HepG2 (cell line): ENCODE results near the gene PPP1R7. TPM values are rescaled to one million over a fixed set of nuclear protein-coding genes. Genes with fewer than 3 reads are reported as not detected.

Source experiments
- CHD2 ChIP-seq: IDR thresholded peaks from 2 replicates; pipeline ENCODE4 v1.6.1; 2011; ENCODE audit warnings: low read depth, low read length, improper control_type of control experiment
- ERF ChIP-seq: IDR thresholded peaks from 2 replicates; pipeline ENCODE4 v1.6.1; 2018; ENCODE audit warnings: missing biosample characterization, missing genetic modification reagents
- HCFC1 ChIP-seq: fragments of 150-350 bp; IDR thresholded peaks from 2 replicates; pipeline ENCODE4 v1.6.1; 2014; ENCODE audit warnings: low read depth, low read length
- KDM6A ChIP-seq: IDR thresholded peaks from 2 replicates; pipeline ENCODE4 v1.6.1; 2016; ENCODE audit warnings: low read depth
- MAFG ChIP-seq: sonication (generic); formaldehyde crosslinking; IDR thresholded peaks from 2 replicates; pipeline ENCODE4 v1.5.1; 2020; ENCODE audit warnings: mild to moderate bottlenecking, missing genetic modification reagents
- NFATC3 ChIP-seq: sonication (generic); formaldehyde crosslinking; IDR thresholded peaks from 2 replicates; pipeline ENCODE4 v1.5.1; 2020; ENCODE audit warnings: mild to moderate bottlenecking, missing genetic modification reagents
- NFE2 ChIP-seq: sonication (generic); formaldehyde crosslinking; IDR thresholded peaks from 2 replicates; pipeline ENCODE4 v1.4.0; 2020; ENCODE audit warnings: missing genetic modification reagents
- NFKB2 ChIP-seq: sonication (generic); formaldehyde crosslinking; IDR thresholded peaks from 2 replicates; pipeline ENCODE4 v1.4.0; 2020; ENCODE audit warnings: missing genetic modification reagents, borderline replicate concordance
- SP4 ChIP-seq: sonication (generic); formaldehyde crosslinking; IDR thresholded peaks from 2 replicates; pipeline ENCODE4 v1.8.1; 2023; ENCODE audit warnings: mild to moderate bottlenecking, missing genetic modification reagents
- SRF ChIP-seq: IDR thresholded peaks from 2 replicates; pipeline ENCODE4 v1.6.1; 2011; ENCODE audit warnings: mild to moderate bottlenecking, low read depth, low read length, moderate library complexity
- TAF15 ChIP-seq: fragments of 200-400 bp; formaldehyde crosslinking; IDR thresholded peaks from one replicate; pipeline ENCODE4 v1.6.1; 2018; ENCODE audit warnings: mild to moderate bottlenecking, low read depth, low read length; ENCODE audit not compliant: poor library complexity, severe bottlenecking
- ZFP37 ChIP-seq: sonication (generic); formaldehyde crosslinking; IDR thresholded peaks from 2 replicates; pipeline ENCODE4 v1.4.0; 2020; ENCODE audit warnings: missing genetic modification reagents, borderline replicate concordance
- ZNF543 ChIP-seq: sonication (generic); formaldehyde crosslinking; IDR thresholded peaks from 2 replicates; pipeline ENCODE4 v1.4.0; 2020; ENCODE audit warnings: mild to moderate bottlenecking, missing genetic modification reagents
- ZNF619 ChIP-seq: sonication (generic); formaldehyde crosslinking; IDR thresholded peaks from 2 replicates; pipeline ENCODE4 v1.4.0; 2020; ENCODE audit warnings: mild to moderate bottlenecking, missing genetic modification reagents
- ZNF749 ChIP-seq: sonication (generic); formaldehyde crosslinking; IDR thresholded peaks from 2 replicates; pipeline ENCODE4 v1.8.0; 2022; ENCODE audit warnings: mild to moderate bottlenecking, missing genetic modification reagents, moderate library complexity, borderline replicate concordance
- ZNF792 ChIP-seq: IDR thresholded peaks from 2 replicates; pipeline ENCODE4 v1.6.1; 2016
- ZSCAN25 ChIP-seq: sonication (generic); formaldehyde crosslinking; IDR thresholded peaks from 2 replicates; pipeline ENCODE4 v1.8.0; 2022; ENCODE audit warnings: mild to moderate bottlenecking, missing genetic modification reagents
- polyA plus RNA-seq, 8 experiments: library from polyadenylated mRNA; depleted of rRNA in 3 of 8; stranded (reverse) in 7 of 8; unstranded in 1 of 8; fragments of >200 nt; fragmentation: Illumina TruSeq in 4 of 8; extraction: Trizol in 4 of 8; gene quantifications; 2 replicates each; pipeline versions ENCODE4 v1.2.1 to v1.2.3, GENCODE V29; 2011 to 2016; ENCODE audit warnings: low read depth in 4 of 8, missing spikeins in 1 of 8, mixed read lengths in 1 of 8; ENCODE audit not compliant: insufficient read depth in 1 of 8
- total RNA-seq, 5 experiments: library from RNA; depleted of rRNA; stranded (reverse); fragments of >200 nt; fragmentation: Illumina TruSeq; extraction: Trizol; gene quantifications; 2 replicates each; pipeline ENCODE4 v1.2.3, GENCODE V29; 2016; ENCODE audit warnings: low read depth in 1 of 5
- TF ChIP-seq, protein P1 (sequence below): sonication (generic); formaldehyde crosslinking; IDR thresholded peaks from 2 replicates; pipeline ENCODE4 v1.4.0; 2020; ENCODE audit warnings: missing genetic modification reagents
- TF ChIP-seq, protein P2 (sequence below): sonication (generic); formaldehyde crosslinking; IDR thresholded peaks from 2 replicates; pipeline ENCODE4 v1.4.0; 2020; ENCODE audit warnings: missing genetic modification reagents
- TF ChIP-seq, protein P3 (sequence below): sonication (generic); formaldehyde crosslinking; IDR thresholded peaks from 2 replicates; pipeline ENCODE4 v1.4.0; 2020; ENCODE audit warnings: missing genetic modification reagents, borderline replicate concordance
- TF ChIP-seq, protein P4 (sequence below): sonication (generic); formaldehyde crosslinking; IDR thresholded peaks from 2 replicates; pipeline ENCODE4 v1.5.1; 2020; ENCODE audit warnings: missing genetic modification reagents, mild to moderate bottlenecking, borderline replicate concordance

PPP1R7 gene
- total and polyA plus RNA-seq, 2 of the 13 experiments (the other 11 are each of a cell fraction or from before 2014, with no cell fraction given) = 33.3 to 67.9 TPM

- no peak for TF ChIP-seq ZSCAN25 (CRISPR knock-in tag)
- no peak for TF ChIP-seq CHD2
- no peak for TF ChIP-seq NFE2 (CRISPR knock-in tag)
- TF ChIP-seq, protein P1, sequence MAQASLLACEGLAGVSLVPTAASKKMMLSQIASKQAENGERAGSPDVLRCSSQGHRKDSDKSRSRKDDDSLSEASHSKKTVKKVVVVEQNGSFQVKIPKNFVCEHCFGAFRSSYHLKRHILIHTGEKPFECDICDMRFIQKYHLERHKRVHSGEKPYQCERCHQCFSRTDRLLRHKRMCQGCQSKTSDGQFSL = no peak
- TF ChIP-seq ZNF749 (CRISPR knock-in tag) = peak; percentile 11; the same call in 1 of the 2 replicates
- TF ChIP-seq, protein P2, sequence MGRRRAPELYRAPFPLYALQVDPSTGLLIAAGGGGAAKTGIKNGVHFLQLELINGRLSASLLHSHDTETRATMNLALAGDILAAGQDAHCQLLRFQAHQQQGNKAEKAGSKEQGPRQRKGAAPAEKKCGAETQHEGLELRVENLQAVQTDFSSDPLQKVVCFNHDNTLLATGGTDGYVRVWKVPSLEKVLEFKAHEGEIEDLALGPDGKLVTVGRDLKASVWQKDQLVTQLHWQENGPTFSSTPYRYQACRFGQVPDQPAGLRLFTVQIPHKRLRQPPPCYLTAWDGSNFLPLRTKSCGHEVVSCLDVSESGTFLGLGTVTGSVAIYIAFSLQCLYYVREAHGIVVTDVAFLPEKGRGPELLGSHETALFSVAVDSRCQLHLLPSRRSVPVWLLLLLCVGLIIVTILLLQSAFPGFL (CRISPR knock-in tag) = no peak
- TF ChIP-seq SP4 (CRISPR knock-in tag) = no peak
- TF ChIP-seq ZNF619 (CRISPR knock-in tag) = no peak
- TF ChIP-seq TAF15 = no peak
- TF ChIP-seq HCFC1 = no peak
- no peak for TF ChIP-seq ZNF792
- TF ChIP-seq, protein P3, sequence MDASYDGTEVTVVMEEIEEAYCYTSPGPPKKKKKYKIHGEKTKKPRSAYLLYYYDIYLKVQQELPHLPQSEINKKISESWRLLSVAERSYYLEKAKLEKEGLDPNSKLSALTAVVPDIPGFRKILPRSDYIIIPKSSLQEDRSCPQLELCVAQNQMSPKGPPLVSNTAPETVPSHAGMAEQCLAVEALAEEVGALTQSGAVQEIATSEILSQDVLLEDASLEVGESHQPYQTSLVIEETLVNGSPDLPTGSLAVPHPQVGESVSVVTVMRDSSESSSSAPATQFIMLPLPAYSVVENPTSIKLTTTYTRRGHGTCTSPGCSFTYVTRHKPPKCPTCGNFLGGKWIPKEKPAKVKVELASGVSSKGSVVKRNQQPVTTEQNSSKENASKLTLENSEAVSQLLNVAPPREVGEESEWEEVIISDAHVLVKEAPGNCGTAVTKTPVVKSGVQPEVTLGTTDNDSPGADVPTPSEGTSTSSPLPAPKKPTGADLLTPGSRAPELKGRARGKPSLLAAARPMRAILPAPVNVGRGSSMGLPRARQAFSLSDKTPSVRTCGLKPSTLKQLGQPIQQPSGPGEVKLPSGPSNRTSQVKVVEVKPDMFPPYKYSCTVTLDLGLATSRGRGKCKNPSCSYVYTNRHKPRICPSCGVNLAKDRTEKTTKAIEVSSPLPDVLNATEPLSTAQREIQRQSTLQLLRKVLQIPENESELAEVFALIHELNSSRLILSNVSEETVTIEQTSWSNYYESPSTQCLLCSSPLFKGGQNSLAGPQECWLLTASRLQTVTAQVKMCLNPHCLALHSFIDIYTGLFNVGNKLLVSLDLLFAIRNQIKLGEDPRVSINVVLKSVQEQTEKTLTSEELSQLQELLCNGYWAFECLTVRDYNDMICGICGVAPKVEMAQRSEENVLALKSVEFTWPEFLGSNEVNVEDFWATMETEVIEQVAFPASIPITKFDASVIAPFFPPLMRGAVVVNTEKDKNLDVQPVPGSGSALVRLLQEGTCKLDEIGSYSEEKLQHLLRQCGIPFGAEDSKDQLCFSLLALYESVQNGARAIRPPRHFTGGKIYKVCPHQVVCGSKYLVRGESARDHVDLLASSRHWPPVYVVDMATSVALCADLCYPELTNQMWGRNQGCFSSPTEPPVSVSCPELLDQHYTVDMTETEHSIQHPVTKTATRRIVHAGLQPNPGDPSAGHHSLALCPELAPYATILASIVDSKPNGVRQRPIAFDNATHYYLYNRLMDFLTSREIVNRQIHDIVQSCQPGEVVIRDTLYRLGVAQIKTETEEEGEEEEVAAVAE (CRISPR knock-in tag) = no peak
- TF ChIP-seq SRF = no peak
- no peak for TF ChIP-seq NFKB2
- no peak for TF ChIP-seq NFATC3 (CRISPR knock-in tag)
- TF ChIP-seq, protein P4, sequence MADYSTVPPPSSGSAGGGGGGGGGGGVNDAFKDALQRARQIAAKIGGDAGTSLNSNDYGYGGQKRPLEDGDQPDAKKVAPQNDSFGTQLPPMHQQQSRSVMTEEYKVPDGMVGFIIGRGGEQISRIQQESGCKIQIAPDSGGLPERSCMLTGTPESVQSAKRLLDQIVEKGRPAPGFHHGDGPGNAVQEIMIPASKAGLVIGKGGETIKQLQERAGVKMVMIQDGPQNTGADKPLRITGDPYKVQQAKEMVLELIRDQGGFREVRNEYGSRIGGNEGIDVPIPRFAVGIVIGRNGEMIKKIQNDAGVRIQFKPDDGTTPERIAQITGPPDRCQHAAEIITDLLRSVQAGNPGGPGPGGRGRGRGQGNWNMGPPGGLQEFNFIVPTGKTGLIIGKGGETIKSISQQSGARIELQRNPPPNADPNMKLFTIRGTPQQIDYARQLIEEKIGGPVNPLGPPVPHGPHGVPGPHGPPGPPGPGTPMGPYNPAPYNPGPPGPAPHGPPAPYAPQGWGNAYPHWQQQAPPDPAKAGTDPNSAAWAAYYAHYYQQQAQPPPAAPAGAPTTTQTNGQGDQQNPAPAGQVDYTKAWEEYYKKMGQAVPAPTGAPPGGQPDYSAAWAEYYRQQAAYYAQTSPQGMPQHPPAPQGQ (CRISPR knock-in tag) = no peak
- TF ChIP-seq ZNF543 (CRISPR knock-in tag) = no peak
- TF ChIP-seq KDM6A = no peak
- TF ChIP-seq MAFG (CRISPR knock-in tag) = no peak
- no peak for TF ChIP-seq ZFP37 (CRISPR knock-in tag)
- no peak for TF ChIP-seq ERF (CRISPR knock-in tag)
Observed at GRCh38 chr2:241150660-241151530, 628 bp downstream of the PPP1R7 start (continued).
